ENCODE measurements around the gene EPHA6.

EPHA6 gene

DNA sequence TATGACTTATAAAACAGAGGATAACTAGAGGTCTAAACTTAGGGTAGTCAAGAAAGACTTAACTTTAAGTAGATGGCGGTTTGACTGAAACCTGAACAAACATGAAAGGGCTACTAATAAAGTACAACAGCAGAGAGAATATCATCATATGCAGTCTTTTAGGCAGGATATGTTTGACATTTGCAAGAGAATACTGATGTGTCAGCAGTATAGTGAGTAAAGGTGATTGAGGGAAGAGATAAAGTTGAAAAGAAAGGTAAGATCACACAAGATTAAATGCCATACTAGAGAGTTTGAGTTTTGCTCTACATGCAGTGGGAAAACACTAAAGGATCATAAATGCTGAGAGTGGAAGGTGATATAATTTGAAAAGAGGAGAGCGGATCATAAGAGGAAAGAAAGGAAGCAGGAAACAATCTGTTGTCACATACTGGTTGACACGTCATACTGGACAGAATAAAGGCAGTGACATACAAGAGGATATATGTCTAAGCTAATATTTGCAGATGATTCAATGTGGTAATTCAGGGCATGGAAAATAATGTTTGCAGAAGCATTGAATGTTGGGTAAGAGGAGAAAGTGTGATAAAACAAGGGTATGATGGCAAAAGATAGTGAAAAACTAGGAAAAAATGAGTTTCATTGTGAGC is 223.0 kb downstream of the EPHA6 start:
- DNase-seq = no peak

DNA sequence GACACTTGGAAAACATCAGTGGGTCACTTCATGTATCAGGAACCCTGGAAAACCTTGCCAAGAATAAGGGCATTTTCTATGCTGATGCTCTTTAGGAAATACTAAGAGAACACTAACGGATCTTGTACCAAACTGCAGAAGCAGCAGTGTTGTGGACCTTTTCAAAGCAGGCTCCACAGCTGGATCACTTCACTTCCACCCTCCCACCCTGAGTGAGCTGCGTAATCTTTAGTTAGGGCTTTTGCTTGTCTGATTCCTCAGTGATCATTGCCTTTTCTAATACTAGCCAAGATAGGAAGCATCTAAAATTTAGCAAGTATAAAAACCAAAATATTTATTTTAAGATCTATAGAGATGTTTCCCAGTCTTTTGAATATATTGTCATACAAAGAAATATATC is 229.0 kb downstream of the EPHA6 start:
- DNase-seq = no peak

DNA sequence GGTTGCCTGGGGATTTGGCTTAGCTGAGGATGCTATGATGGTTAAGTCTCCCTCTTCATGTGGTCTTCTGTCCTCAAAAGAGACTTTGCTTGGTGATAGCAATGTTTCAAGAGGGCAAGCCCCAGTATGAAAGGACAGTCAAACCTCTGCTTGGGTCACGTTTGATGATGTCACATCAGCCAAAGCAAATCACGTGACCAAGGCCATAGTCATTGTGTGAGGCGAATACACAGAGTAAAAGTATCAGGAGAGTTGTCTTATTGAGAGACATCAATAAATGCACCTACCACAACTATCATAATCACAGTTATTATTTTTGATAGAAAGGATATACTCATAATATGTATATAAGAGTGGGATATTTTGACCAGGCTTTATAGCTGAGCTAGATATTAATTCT is 243.0 kb downstream of the EPHA6 start:
- DNase-seq = no peak

DNA sequence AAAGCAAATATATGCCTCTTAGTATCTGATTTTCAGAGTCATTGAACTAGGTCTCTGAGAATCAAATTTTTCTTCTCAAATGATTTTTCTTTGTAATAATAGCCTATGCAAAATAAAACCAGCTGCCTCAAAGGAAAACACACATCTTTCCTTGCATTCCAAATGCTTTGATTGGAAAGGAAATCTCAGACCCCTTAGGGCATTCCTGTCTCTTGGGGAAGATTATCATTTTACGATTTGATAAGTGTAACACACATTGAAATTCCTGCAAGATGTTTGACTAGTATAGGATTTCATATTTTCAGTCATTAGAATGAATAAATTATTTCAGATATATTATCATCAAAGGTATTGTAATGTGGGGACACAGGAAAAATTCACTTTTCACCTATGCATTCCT is 244.8 kb downstream of the EPHA6 start:
- DNase-seq = no peak

- no peak for DNase-seq
These were observed 252.1 kb downstream of the EPHA6 start for GRCh38 chr3:97066531-97066930.

DNA sequence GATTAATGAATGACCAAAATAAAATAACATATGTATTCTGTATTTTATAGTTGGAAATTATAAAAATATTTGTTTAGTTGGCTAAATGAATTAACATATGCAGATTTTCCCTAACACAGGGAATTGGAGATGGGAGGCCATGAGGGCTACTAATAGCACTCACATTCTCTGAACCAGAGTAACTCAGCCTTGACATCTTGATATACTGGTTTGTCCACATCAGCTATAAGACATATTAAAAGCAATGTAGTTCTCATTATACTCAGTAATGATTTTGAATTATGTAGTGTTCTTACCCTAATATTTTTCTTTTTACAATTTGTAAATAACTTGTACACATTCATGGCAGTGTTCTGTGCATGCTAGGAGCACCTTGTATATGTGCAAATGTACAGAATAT is 255.9 kb downstream of the EPHA6 start:
- DNase-seq = no peak

- DNase-seq = no peak
These were observed 260.2 kb downstream of the EPHA6 start for GRCh38 chr3:97074546-97074945.

DNA sequence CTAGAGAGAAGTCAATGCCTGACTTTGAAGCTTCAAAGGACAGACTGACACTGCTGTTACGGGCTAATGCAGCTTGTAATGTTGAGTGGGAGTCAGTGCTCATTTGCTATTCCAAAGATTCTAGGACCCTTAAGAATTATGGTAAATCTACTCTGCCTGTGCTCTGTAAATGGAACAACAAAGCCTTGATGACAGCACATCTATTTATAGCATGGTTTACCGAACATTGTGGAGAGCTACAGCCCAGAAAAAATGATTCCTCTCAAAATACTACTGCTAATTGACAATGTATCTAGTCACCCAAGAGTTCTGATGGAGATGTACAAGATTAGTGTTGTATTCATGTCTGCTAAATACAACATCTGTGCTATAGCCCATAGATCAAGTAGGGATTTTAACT is 262.3 kb downstream of the EPHA6 start:
- no peak for DNase-seq

DNA sequence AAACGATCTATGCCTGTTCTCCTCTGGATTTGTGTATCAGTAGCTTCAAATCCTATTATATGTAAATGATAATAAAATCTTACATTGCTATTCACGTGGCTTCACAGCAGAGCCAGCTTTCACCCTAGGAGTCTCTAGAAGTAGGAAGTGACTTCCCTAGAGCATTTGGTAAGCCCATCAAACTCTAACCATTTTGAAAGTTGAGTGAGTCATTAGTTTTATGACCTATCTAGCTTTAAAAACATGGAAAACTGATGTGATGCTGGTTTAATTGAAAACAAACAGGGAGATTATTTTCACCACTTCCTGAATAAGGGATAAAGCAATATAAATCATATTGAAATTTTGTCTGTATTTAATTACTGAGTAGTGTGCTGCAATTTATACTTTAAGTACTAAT is 275.2 kb downstream of the EPHA6 start:
- DNase-seq = no peak

- DNase-seq = no peak
These were observed 288.2 kb downstream of the EPHA6 start for GRCh38 chr3:97102641-97103040.

GRCh38 chr3:97105989-97106651 is 291.7 kb downstream of the EPHA6 start:
- DNase-seq = no peak

DNA sequence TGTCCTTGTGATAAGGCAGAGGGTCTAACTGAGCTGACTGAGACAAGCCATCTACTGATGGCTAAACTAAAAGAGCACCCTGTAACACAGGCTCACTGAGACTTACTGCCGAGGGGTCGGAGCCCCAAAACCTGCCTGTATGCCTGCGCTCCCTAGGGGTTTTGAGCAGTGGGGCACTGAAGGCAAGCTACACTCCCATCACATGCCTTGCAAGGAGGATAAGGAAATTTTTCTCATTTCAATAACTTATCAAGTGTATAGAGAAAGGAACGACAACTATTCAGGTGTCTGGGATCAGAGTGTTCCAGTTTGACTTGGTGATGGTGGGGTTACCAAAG is 292.2 kb downstream of the EPHA6 start:
- DNase-seq = no peak

DNA sequence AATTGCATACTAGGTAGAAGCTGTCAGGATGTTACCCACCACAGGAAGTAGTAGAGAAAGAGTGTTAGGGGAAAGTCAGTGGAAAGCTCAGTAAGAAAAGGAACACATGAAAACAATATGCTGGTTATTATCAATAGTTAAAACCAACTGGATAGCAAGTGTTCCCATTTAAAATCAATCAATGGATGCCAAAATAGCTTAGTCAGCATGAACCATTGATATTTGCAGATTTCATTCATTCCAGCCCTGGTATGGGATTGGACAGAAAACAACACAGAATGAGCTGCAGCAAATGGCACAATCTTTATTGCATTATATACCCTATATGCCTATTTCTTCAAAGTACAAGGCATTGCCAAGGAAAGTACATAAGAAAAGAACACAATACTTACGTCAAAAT is 293.7 kb downstream of the EPHA6 start:
- DNase-seq = no peak

DNA sequence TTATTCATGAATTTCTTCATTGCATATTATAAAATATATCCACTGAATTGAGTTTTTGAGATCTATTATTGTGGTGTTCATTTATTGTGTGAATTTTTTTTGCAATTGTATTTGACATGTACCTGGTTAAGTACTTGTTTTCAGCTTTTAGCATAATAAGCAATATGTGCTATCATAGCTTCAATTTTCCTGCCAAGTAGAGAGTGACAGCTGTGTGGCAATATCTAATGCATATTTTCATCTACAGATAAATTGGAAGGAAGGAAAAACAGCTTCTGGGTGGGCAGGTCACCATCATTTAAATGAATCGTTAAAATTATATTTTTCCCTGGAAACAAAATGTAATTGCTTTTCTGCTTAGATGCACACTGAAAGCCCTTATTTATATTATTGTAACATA is 296.9 kb downstream of the EPHA6 start:
- no peak for DNase-seq

DNA sequence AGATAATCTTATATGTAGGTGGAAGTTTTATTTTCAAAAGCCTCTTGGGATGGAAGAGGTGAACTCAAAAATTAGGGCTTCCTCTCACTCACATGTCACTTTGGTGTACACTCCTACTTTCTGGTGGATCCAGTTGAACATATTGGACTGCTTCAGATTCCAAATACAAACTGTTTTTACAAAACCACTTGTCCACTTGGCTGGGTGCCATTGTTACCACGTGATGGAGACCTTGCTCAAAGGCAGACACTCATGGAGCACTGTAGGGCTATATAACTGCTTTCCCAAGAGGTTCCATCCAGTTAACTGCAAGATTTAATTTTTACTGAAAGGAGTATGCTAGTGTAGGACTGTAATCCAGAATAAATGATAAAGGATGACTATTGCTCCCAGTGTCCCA is 307.0 kb downstream of the EPHA6 start:
- no peak for DNase-seq

GRCh38 chr3:97125902-97126499 is 311.6 kb downstream of the EPHA6 start:
- DNase-seq = no peak

GRCh38 chr3:97131476-97131875 is 317.1 kb downstream of the EPHA6 start:
- DNase-seq = no peak

GRCh38 chr3:97138914-97139541 is 324.6 kb downstream of the EPHA6 start:
- DNase-seq = no peak

GRCh38 chr3:97148931-97149330 is 334.5 kb downstream of the EPHA6 start:
- no peak for DNase-seq

DNA sequence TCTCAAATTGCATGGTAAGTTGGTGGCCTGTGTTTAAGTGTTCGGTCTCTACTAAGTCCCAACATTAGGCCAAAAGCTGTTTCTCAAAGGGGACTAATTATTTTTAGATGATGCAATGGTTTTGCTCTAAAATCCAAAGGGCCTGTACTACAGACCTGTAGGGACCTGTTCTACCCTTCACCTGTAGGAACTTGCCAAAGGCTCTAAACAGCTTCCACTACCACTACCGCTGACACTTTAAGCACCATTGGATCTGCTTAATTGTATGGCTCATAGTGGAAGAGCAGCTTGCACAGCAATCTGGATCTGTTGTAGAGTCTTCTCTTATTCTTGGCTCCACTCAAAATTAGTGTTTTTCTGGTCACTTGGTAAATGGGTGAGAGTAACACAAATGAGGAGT is 346.8 kb downstream of the EPHA6 start:
- DNase-seq = no peak

DNA sequence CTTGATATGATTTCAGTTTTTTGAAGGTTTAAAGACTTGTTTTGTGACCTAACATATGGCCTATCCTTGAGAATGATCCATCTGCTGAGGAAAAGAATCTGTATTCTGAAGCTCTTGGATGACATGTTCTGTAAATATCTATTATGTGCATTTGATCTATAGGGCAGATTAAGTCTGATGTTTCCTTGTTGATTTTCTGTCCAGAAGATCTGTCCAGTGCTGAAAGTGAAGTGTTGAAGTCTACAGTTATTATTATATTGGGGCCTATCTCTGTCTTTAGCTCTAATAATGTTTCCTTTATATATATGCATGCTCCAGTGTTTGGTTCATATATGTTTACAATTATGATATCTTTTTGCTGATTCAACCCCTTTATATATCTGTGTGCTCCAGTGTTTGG is 362.8 kb downstream of the EPHA6 start:
- DNase-seq = no peak

GRCh38 chr3:97181704-97182103 is 367.3 kb downstream of the EPHA6 start:
- no peak for DNase-seq

- DNase-seq = no peak
These were observed 373.4 kb downstream of the EPHA6 start for GRCh38 chr3:97187771-97188170.

GRCh38 chr3:97189835-97190234 is 375.4 kb downstream of the EPHA6 start:
- no peak for DNase-seq
